HG03108 (cell line): Measurements from ENCODE around the gene ID2.

ENCODE experiments used
- ATAC-seq: cut with Tn5 transposase; IDR thresholded peaks from one replicate; pipeline ENCODE4 v1.9.1; 2021; ENCODE audit warnings: moderate library complexity; ENCODE audit not compliant: unreplicated experiment

ID2 gene, protein sequence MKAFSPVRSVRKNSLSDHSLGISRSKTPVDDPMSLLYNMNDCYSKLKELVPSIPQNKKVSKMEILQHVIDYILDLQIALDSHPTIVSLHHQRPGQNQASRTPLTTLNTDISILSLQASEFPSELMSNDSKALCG

DNA sequence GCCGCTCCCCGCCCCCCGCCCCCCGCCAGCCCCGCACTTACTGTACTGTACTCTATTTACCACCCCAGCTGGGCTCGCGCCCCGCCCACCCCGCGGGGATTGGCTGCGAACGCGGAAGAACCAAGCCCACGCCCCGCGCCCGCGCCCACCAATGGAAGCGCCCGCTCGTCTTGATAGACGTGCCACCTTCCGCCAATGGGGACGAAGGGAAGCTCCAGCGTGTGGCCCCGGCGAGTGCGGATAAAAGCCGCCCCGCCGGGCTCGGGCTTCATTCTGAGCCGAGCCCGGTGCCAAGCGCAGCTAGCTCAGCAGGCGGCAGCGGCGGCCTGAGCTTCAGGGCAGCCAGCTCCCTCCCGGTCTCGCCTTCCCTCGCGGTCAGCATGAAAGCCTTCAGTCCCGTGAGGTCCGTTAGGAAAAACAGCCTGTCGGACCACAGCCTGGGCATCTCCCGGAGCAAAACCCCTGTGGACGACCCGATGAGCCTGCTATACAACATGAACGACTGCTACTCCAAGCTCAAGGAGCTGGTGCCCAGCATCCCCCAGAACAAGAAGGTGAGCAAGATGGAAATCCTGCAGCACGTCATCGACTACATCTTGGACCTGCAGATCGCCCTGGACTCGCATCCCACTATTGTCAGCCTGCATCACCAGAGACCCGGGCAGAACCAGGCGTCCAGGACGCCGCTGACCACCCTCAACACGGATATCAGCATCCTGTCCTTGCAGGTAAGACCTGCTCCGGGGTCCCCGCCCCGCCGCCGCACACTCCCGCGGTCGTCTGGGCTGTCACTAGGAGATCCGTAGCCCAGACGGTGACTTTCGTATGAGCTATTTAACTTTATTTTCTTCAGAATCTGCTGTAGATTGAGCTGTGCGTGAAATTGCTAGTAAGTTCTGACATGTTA lies at the start of gene ID2:
Gene ID2, plus strand, starts transcription at position 271 of the 907 bp plus-strand sequence. Its CDS starts 110 bp downstream, at position 381.
- ATAC-seq = peak; percentile 63

DNA sequence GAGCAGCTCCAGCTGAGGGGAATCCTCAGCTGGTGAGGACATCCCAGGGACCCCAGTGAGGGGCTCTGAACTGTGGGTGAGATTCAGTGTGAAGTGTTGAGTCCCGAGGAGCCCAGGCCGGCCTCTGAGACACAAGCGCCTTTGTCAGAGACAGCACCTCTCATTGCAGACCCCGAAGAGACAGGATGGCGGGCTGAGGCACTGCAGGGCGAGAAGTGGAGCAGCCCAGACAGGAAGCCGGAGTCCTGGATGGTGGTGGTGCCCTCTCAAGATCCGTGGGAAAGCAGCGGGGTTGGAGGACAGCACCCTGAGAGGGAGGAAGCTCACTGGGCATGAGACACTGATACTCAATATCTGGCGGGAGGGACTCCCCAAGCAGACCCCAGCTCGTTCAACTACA lies 49.1 kb upstream of the ID2 start:
- no peak for ATAC-seq

DNA sequence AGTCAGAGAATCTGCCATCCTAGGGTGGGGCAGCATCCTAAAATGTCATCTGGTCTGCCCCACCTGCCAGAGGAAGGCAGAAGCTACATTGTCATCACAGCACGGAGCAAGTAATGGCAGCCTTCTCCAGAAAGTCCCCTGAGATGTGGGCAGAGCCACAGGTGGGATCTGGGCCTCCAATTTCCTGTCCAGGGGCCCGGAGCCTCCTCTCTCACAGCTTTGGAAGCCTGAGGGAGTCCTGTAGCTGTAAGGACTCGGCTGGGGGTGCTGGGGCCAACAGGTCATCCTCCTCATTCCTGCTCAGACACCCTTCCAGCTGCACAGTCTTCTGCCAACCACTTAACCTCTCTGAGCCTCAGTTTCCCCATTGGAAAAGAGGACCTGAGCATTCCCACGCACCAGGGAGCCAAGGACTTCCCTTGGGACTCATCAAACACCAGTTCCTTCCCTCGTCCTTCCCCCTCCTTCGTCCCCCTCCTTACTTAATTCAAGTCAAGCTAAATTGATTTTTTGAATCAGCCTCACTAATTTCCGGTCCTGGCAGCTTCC lies 48.6 kb upstream of the ID2 start:
- no peak for ATAC-seq

DNA sequence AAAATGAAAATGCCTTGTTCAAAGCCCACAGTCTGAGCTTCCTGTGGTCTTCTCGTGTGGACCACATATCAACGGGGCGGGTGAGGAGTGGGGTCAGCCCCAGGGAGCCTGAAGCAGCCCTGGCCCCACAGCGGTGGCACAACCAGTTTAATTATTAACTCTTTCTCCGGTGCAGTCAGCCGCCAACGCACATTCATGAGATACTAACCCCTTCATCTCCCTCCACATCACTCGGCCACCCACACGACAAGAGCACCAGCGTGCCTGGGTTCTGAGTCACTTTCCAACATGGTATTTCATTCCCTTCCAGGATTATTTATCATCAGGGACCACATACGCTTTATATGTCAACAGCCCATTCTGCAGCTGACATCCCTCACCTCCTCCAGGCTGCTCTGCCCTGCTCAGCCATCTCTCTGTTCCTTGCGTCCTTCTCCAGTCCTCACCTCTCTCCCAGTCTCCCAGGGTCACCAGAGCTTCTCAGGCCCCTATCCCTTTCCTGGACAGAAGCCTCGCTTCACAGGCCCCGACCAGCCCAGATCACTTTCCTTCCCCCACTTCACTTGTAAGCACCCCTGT lies 48.0 kb upstream of the ID2 start:
- ATAC-seq = no peak

DNA sequence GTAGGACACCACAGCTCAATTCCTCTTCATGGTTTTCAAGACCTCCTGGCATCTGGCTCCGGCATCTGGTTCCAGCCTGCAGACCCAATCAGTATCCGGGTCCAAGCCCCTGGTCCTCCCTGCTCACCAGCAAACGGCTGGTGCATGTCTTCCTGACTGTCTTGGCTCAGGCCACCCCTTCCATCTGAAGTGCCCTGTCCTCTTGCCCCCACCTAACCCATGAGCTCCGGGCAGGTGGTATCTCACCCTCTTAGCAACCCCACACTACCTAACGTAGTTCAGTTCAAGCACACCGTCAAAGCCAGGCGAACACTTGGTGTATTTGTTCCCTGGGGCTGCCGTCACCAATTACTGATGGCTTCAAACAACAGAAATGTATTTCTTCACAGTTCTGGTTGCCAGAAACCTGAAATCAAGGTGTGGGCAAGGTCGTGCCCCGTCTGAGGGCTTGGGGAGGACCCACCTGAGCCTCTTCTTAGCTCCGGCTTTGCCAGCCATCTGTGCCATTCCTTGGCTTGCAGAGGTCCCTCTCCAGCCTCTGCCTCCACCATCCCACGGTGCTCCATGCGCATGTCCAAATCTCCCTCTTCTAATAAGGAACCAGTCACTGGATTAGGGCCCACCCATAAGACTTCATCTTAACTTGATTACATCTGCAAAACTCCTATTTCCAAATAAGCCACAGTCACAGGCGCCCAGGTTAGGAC lies 47.2 kb upstream of the ID2 start:
- ATAC-seq = no peak

DNA sequence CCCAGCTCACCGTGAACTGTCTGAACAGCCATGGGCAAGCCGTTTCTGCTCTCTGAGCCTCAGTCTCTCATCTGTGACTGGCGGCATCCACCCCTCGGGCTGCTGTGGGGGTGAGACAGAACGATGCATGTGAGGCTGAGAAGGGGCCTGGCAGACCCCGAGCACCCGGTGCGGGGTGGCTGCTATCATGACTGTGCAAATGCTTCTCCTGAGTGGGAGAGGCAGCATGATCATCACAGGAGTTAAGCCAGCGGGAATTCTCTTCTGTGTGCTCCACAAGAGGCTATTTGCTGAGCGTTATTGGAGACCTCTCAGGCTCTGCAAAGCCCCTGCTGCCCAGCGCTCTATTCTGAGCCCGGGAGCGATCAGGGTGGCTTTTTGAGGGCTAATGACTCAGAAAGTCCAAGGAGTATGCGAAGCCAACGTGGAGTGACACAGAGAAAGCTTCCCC lies 45.8 kb upstream of the ID2 start:
- no peak for ATAC-seq

DNA sequence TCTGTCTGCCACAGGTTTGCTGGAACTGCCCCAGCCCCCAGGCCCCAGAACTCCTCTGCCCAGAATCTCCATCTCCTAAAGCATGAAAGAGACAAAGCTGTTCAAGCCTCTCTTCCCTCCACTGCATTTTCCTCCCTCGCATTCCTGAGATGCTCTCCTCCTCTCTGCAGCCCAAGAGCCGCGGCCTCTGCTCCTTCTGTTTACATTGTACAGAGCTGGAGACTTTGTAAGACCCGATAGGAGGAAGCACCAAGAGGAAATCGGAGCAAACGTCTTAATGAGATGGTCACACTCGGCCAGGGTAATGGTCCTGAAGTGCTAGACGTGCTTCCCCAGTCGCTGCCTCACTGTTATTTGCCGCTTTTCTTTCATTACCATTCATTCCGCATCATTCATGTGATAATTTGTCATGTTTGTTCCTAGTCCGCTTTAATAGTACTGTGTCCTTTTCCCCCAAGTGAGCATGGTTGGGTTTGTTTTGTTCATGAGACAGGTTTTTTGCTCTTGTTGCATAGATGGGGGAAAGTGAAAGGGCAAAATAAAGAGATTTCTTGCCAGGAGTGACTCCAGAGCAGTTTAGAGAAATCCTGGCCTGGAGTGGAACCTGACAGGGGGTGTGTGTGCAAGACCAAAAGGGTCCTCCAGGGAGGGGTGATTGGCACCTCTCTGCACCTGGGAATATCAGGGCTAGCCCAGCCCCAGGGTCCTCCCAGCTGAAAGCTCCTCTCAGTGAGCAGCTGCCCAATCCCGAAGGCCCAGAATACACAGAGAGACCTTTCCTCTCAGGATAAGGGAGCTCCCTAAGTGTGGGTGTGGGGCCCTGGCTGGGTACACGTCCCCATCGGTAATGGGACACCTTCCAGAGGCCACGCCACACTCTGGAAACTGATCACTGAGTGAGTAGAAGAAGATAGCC lies 44.9 kb upstream of the ID2 start:
- ATAC-seq = no peak

DNA sequence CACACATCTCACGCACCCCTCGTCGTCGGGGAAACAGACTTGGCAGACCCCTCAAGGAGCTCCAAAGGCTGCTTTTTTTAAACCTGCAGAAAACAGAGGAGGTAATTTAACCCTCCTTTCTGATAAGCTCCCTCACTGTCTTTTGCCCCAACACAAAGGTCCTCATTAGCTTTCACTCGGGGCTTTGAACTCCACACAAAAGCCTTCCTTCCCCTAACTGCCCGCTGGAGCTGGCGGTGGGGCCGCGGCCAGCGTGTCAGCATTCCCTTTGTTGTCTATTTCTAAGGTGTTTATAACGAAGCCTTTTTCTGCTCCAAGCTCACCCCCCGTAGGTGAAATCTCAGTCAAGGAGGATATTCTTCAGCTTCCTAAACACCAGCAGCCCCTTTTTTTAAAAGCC lies 43.5 kb upstream of the ID2 start:
- no peak for ATAC-seq

DNA sequence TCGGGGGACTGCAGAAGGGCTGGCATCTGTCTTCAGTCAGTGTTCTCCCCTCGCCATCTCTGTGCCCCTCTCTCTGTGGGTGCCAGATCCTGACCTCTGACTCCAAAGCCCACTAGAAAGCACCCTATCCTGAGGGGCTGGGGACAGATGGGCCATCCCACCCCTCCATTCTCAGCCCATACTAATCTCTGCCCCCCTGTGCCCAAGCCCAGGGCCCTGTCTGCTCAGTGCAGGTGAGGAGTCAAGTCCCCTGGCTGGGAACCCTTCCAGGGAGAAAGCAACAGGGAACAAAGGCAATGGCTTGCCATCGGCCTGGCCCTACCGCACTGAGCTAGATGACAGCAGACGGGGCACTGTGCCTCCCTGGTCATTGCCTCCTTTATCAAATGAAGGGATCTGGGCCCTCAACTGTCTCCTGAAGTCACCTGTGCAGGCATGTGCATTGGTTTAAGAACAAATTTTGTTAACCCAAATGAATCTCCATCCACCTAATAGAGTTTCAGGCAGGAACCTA lies 42.7 kb upstream of the ID2 start:
- ATAC-seq = no peak

DNA sequence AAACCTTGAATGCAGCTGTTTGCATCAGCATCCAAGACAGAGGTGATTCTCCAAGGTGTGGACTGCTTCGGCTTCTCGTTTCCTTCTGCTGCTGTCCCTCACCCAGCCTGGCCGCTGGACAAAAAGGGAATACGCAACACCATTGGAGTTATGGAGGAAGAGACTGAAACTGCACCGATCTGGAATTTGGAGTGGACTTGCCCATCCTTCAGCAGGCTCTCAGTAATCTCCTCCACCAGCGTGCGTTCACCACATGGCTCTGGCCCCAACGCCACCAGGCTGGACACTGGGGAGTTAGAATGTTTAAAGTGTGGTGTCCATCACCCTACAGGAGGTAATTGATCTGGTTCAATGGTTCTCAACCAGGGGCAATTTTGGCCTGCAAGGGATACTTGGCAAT lies 41.4 kb upstream of the ID2 start:
- ATAC-seq = no peak

DNA sequence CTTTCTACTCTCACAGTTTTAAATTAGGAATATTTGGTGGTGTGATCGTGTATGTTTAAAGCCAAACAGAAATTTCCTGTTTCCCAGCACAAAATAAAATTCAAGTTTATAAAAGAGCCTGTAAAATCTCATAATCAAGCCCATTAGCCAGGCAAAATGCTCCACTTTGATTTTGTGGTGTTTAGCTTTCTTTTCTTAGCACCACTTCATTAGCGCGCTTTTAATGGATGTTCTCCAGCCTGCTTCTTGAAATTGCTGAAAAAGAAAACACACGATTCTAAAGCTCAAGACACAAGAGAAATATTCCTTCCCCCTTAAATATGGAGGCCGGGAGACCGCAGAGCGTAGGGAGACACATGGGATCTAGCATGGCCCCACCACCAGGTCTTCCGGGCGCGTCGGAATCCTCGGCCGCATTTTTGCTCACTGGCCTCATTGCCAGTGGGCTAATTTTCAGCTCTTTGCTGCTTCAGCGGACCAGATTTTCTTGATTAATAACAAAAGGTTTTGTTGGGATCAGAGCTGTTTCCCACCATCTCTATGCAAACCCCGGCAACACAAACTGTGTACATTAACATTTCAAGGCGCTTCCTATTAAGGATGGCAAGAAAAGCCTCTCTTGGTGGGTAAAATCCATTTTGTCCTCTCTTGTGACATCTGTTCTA lies 40.4 kb upstream of the ID2 start:
- no peak for ATAC-seq

DNA sequence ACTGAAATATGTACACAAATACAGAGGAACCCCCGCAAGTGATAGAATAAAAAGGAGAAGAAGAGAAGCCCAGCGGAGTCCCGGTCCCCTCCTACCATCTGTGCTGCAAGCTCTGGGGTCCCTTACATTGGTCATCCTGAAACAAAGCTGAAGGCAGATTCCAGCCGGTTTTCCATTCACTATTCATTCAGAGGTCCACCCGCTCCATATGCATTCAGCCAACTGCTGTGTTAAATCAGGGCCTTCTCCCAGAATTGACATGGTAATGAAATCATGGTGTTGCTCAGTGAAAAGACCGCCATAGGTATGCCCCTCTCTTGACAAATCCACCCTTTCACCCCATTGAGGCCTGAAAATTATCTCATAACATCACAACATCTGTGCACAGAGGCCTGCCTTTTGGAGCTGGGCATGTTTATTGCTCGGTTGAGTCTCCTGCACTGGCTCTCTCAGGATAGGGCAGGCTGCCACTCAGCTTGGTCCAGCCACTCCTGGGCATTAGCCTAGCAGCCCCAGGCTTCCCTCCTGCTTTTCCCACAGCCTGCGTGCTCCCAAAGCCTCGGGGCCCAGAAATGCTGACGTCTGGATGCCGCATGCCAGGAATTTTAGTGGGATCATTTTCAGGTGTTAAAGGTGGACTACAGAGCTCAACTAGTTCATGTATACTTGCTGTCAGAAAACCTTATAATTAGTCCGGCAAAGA lies 39.3 kb upstream of the ID2 start:
- ATAC-seq = no peak

DNA sequence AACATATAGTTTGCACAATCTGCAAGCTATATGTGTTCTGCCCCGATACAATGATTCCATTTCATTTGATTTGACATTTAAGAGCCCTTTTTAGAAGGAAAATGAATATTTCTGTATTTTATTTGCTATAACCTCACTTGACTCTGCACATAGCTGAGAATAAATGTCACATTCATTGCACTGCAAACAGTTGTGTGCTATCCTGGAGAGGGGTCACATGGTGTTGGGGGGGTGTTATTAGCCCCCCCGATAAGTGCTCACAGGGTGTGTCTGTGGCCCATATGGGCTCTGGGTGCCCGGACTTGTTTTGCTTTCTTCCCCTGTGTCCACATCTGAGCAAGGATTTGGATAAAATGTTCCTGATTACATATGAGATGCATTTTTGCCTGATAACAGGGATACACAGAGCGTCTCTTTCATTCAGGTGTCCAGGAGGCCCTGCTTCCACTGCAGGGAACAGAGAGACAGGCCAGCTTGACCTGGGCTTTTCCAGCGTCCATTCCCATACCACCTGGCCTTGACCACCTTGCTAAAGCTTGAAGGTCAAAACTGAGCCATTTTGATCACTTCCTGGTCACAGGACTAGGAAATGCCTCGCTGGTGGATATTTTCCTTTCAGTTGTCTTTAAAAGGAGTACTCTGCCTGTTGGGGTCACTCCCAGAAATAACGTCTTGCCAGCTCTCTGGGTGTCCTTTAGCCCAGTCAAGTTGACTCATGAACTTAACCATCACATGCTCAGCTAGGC lies 38.4 kb upstream of the ID2 start:
- no peak for ATAC-seq

DNA sequence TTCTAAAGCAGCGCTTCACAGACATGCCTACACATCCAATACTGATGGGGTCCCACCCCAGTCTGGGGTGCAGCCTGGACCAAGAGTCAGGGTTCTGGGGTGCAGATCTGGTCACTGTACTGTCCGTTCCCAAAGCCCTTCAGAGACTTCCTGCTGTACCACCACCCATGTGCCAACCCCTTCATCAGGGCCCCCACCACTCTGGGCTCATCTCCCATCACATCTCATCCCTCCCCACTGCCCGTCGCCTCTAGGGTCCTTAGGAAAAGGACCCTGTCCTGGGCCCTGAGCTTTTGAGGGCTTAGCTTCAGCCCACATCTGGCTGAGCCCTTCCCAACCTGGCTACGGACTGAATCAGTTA lies 37.9 kb upstream of the ID2 start:
- ATAC-seq = no peak

DNA sequence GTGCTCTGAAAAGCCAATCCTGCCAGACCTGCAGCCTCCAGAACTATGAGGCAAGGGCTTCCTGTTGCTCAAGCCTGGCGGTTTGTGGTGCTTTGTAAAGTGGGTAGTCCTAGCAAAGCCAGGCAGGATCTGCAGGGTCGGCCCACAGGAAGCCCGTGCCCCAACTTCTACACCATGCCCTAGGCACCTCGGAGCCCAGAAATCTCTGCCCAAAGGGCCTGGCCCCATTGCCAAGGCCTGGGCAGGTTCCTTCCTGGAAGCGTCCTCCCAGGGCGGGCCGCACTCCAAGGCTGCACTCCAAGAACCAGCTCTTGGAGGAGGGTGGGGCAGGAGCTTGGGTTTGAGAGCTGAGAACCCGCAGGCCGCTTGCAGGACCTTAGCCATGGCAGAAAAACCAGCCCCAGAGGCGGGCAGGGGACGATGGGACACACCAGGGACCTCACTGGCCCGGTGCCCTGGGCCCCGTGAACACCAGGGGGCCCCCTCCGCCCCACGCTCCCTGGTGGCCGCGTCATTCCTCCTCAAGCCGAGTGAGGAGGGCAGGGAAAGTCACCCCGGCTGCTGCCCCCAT lies 37.2 kb upstream of the ID2 start:
- no peak for ATAC-seq

DNA sequence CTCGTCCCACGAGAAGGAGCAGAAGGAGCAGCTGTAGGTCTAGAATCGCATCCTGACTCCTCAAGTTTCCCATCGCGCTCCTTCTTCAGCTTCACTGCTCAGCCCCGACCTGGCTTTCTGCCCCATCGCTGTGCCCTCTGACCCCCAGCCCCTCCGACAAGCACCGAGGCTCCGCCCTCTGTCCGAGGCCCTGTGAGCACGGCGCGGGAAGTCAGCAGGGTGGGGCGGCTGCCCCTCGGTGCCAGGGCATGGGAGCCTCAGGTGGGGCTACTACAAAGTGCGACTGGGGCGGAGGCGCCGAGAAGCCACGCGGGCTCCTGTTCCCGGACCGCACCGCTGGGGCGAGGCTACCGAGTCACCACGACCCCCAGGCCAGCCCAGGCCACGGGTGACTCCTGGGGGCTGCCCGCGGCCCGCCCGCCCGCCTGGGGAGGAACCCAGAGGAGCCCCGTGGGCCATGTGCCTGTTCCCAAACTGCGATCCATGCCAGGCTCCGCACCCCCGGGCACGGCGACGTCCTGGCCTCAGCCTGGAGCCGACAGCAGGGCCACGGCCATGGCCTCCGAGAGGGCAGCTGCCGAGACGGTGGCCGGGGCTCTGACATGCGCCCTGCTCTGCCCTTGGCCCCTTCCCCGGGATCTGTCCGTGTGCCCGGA lies 36.6 kb upstream of the ID2 start:
- ATAC-seq = no peak

DNA sequence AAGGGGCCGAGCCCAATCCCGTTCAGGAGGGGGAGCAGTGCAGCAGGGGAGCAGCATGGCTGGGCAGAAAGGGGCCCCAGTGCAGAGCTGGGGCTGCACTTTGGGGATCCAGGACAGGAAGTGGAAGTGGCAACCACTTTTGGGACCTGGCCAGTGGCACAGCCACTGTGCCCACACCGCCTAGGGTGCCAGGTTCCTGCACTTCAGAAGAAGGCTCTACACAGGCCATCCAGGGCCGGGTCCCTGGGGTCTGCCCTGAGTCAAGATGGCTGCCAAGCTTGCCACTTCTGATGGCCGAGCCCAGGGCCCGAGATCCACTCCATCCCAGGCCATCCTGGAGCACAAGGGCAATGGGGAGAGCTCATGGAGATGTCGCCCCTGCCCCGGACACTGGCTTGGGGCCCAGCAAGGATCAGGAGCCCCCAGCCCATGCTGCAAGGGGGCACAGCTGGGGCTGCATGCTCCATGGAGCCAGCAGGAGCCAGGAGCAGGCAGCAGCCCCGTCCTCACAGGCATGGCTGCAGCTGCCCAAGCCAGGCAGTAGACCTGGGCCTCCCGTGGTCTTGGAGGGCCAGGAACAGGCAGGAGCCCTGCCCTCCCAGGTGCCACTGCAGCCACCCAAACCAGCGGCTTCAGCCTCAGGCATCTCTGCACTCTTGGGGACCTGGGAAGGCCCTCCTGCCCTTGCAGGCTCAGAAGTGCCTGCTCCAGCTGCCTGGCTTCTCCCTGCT lies 35.0 kb upstream of the ID2 start:
- ATAC-seq = no peak
